ENCODE data around the gene EMP2. TPM values are rescaled to one million over a fixed set of nuclear protein-coding genes. Genes with fewer than 3 reads are reported as not detected.

EMP2 gene, protein sequence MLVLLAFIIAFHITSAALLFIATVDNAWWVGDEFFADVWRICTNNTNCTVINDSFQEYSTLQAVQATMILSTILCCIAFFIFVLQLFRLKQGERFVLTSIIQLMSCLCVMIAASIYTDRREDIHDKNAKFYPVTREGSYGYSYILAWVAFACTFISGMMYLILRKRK
- 4.3 TPM for polyA plus RNA-seq (2012; ENCODE audit: insufficient read length, low read depth)

DNA sequence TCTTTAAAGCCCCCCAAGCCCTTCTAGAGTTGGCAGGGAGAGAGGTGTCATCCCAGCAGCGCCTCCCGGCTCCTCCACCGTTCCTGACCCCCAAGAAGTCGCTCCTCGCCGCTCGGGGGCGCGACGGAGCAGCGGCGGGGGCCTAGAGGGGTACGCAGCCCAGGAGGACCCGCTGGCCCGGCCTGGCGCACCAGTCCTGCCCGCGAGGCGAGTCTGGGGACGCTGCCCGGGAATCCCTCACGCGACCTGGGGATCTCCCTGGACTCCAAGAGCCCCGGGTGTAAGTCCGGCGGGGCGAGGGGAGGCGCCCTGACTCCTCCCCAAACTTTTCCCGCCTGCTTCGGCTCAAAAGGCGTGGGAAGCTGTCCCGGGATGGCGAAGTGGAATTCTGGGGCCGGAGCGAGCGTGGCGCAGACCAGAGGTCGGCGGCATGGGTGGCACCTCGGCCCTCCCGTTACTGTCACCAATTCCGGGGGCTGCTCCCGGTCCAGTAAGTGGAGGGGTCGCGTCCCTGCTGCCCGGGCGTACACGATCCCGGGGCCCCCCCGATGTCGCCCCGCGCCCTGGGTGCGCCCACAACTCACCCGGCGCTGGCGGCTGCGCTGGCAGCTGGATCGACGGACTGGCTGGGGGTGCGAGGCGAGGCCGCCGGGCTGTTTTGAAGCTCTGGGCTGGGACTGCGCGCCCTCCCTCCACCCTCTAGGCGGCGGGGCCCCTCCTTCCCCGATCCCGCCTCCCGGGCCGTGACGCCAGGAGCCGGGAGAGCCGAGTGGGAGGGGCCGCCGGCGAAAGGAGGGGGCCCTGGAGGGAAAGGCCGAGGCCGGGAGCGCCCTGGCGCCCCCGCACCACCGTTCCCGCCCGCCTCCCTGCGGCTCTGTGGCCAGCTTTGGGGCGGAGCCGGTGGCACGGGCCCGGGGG is at the start of gene EMP2:
Gene EMP2, minus strand, starts transcription at position 634 of the 918 bp plus-strand sequence. CDS start 32,981 bp downstream, outside the sequence.
- no peak for TF ChIP-seq SIN3A (IDR thresholded peaks at IDR 0.05; ENCODE audit: borderline replicate concordance, insufficient read depth, low read length)
- no peak for TF ChIP-seq FOXP2 (optimal IDR thresholded peaks at IDR 0.05; ENCODE audit: borderline replicate concordance, extremely low read depth, extremely low read length, insufficient read depth)
- no peak for TF ChIP-seq TAF1 (IDR thresholded peaks at IDR 0.05; ENCODE audit: borderline replicate concordance, insufficient read depth, low read length)
- TF ChIP-seq, protein P1, sequence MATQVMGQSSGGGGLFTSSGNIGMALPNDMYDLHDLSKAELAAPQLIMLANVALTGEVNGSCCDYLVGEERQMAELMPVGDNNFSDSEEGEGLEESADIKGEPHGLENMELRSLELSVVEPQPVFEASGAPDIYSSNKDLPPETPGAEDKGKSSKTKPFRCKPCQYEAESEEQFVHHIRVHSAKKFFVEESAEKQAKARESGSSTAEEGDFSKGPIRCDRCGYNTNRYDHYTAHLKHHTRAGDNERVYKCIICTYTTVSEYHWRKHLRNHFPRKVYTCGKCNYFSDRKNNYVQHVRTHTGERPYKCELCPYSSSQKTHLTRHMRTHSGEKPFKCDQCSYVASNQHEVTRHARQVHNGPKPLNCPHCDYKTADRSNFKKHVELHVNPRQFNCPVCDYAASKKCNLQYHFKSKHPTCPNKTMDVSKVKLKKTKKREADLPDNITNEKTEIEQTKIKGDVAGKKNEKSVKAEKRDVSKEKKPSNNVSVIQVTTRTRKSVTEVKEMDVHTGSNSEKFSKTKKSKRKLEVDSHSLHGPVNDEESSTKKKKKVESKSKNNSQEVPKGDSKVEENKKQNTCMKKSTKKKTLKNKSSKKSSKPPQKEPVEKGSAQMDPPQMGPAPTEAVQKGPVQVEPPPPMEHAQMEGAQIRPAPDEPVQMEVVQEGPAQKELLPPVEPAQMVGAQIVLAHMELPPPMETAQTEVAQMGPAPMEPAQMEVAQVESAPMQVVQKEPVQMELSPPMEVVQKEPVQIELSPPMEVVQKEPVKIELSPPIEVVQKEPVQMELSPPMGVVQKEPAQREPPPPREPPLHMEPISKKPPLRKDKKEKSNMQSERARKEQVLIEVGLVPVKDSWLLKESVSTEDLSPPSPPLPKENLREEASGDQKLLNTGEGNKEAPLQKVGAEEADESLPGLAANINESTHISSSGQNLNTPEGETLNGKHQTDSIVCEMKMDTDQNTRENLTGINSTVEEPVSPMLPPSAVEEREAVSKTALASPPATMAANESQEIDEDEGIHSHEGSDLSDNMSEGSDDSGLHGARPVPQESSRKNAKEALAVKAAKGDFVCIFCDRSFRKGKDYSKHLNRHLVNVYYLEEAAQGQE (IDR thresholded peaks at IDR 0.05; ENCODE audit: insufficient read depth in 1 of 2, low read depth in 2 of 2, low read length in 2 of 2), result no peak
- TF ChIP-seq POLR2AphosphoS5 (IDR thresholded peaks at IDR 0.05; ENCODE audit: low read depth, low read length), result no peak; the same call in 1 of the 2 replicates

DNA sequence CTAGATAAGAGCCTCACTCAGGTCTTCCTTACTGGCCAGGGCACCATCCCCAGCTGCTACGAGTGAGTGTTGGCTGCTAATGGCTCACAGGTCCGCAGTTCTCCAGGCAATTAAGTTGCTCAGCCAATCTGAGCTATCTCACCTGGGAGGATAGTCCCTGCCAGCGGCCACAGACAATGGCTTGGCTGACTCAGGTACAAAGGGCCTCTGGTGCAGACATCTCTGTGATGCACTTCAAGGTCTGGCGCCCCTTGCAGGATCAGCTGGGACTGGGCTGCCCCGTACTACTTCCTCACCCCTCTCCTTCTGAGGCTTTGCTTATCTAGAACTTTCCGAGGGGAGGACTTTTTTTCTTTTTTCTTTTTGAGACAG is 49.2 kb upstream of the EMP2 start:
- TF ChIP-seq, protein P1 (IDR thresholded peaks at IDR 0.05; ENCODE audit: insufficient read depth in 1 of 2, low read depth in 2 of 2, low read length in 2 of 2), result no peak

DNA sequence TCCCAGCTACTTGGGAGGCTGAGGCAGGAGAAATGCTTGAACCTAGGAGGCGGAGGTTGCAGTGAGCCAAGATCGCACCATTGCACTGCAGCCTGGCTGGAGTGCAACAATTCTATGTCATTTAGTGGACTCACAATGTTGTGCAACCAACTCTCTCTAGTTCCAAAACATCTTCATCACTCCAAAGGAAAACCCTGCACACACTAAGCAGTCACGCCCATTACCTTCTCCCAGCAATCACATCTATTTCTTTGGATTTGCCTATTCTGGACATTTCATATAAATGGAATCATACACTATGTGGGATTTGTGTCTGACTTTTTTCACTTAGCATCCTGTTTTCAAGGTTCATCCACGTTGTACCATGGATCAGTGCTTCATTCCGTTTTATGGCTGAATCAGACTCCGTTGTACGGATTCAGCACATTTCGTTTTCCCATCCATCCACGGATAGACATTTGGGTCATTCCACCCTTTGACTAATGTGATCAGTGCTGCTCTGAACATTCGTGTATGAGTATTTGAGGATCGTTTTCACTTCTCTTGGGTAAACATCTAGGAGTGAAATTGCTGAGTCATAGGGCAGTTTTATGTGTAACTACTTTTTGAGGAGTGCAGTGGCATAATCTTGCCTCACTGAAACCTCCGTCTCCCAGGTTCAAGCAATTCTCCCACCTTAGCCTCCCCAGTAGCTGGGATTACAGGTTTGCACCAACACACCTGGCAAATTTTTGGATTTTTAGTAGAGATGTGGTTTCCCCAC is 45.4 kb upstream of the EMP2 start:
- TF ChIP-seq, protein P1 (IDR thresholded peaks at IDR 0.05; ENCODE audit: insufficient read depth in 1 of 2, low read depth in 2 of 2, low read length in 2 of 2), result no peak
- no peak for TF ChIP-seq SIN3A (IDR thresholded peaks at IDR 0.05; ENCODE audit: borderline replicate concordance, insufficient read depth, low read length)
- TF ChIP-seq TAF1 (IDR thresholded peaks at IDR 0.05; ENCODE audit: borderline replicate concordance, insufficient read depth, low read length), result no peak
- TF ChIP-seq POLR2AphosphoS5 (IDR thresholded peaks at IDR 0.05; ENCODE audit: low read depth, low read length), result no peak
- no peak for TF ChIP-seq FOXP2 (optimal IDR thresholded peaks at IDR 0.05; ENCODE audit: borderline replicate concordance, extremely low read depth, extremely low read length, insufficient read depth)

DNA sequence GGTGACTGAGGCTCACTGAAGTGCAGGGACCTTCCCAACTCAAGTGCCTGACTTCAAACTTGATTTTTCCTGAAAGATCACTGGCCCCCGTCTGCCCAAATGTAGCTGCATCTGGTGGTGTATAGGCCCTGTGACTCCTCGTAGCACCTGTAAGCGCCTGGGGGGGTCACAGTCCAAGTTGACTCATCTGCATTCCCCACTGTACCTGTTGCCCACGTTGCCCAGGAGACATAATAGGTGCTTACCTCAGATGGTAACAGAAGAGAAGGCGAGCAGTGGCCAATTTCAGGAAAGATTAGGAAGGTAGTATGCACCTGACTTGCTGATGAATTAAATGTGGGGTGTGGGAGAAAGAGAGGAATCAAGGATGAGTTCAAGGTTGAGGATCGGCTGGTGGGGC is 44.1 kb upstream of the EMP2 start:
- TF ChIP-seq POLR2AphosphoS5 (IDR thresholded peaks at IDR 0.05; ENCODE audit: low read depth, low read length) (no peak), SIN3A (IDR thresholded peaks at IDR 0.05; ENCODE audit: borderline replicate concordance, insufficient read depth, low read length) (no peak), TAF1 (IDR thresholded peaks at IDR 0.05; ENCODE audit: borderline replicate concordance, insufficient read depth, low read length) (no peak), FOXP2 (optimal IDR thresholded peaks at IDR 0.05; ENCODE audit: borderline replicate concordance, extremely low read depth, extremely low read length, insufficient read depth) (no peak)
- TF ChIP-seq, protein P1 (IDR thresholded peaks at IDR 0.05; ENCODE audit: insufficient read depth in 1 of 2, low read depth in 2 of 2, low read length in 2 of 2), result no peak

Measured in PFSK-1 (cell line).